Hindlimb muscle (tissue), 1 donor: ENCODE results near the gene OPN3. TPM values are rescaled to one million over a fixed set of nuclear protein-coding genes. Genes with fewer than 3 reads are reported as not detected.

Experiments used
- DNase-seq: peaks from one replicate; pipeline ENCODE4 v3.0.0-alpha.2; 2013
- polyA plus RNA-seq: library from polyadenylated mRNA; unstranded; fragments of 120-200 nt; gene quantifications from one replicate; pipeline ENCODE4 v1.2.1, GENCODE V29; 2013; ENCODE audit not compliant: insufficient read length

OPN3 gene
- polyA plus RNA-seq, 1 donor = 27.0 TPM

DNA sequence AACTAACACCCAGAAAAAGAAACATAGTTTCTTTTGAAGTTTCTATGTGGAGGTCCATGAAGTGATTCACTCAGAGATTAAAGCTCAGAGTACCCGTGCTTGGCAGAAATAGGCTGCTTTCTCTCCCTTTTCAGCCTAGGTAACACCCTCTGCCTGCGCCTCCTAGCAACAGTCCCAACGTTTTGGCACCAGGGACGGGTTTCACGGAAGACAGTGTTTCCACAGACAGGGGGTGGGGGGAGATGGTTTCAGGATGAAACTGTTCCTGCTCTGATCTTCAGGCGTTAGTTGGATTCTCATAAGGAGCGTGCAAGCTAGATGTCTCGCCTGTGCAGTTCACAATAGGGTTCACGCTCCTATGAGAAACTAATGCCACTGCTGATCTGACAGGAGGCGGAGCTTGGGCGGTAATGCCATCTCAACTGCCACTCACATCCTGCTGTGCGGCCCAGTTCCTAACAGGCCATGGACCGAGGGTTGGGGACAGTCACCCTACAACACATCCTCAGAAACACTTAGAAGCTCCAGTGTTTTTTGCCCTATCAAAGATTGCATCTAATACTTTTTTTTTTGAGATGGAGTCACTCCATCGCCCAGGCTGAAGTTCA is 53.2 kb downstream of the OPN3 start:
- DNase-seq = no peak

DNA sequence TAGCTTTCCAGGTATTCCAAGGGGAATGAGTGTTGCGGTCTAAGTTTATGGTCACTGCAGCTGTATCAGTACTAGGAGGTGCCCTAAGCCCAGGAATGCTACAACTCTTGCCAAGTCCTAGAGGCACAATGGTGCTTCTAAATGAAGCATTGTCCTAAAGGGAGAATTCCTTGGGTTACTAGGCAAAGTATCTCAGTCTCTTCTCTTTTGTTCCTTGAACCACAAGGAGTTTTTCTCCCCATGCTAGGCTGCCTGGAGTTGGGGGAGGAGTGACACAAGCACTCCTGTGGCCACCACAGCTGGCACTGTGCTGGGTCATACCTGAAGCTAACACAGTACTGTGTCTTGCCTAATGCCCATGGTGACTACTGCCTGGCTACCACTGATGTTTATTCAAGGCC is 57.2 kb downstream of the OPN3 start:
- no peak for DNase-seq

DNA sequence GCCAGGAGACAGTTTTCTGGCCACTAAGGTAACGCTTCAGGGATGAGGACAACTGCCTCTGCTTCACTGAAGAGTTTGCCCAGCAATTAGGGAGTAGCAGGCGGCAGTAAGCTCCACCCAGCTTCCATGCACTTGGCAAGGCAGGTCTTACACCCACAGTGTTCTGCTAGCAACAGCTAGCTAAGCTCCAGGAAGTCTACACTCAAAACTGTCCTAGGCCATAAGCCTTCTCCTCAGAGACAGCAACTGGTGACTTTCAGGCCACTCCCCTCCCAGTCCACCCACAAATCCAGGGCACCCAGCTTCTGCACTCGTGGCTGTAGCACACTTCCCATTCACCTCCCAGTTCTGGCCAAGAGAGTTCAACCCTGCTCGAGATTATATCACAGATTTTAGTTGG is 60.7 kb downstream of the OPN3 start:
- no peak for DNase-seq

DNA sequence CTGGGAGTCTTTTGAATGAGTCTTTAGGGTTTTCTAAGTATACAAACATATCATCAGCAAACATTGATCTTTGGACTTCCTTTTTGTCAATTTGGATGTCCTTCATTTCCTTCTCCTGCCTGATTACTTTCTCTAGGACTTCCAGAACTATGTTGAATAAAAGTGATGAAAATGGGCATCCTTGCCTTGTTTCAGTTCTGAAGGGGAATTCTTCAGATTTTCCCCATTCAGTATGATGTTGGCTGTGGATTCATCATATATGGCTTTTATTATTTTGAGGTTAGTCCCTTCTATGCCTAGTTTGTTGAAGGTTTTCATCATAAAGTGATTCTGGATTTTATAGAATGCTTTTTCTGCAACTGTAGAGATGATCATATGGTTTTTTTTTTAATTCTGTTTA is 66.0 kb downstream of the OPN3 start:
- DNase-seq = no peak

DNA sequence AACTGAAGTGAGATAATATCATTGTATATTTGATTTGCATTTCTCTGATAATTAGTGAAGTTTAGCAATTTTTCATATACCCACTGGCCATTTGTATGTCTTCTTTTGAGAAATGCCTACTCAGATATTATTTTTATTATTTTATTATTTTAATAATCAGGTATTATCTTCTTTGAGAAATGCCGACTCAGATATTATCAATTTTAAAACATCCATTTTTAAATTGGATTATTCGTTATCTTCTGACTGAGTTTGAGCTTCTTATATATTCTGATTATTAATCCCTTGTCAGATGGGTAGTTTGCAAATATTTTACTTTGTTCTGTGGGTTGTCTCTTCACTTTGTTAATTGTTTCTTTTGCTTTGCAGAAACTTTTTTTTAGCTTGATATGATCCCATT is 70.3 kb downstream of the OPN3 start:
- no peak for DNase-seq

DNA sequence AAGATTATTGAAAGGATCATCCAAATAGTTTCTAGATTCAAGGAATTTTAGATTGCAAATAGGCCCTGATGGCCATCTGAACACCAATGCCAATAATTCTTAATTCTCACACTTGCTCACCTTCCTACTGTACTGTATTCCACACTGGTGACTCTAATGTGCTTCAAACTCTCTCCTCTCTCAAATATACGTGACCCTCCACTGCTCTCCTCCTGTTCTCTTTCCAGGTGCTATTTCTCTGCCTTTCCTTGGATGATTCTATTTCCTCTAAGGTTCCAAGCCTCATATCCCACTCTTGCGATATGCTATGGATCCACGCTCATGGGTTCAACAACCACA is 79.4 kb downstream of the OPN3 start:
- DNase-seq = no peak

DNA sequence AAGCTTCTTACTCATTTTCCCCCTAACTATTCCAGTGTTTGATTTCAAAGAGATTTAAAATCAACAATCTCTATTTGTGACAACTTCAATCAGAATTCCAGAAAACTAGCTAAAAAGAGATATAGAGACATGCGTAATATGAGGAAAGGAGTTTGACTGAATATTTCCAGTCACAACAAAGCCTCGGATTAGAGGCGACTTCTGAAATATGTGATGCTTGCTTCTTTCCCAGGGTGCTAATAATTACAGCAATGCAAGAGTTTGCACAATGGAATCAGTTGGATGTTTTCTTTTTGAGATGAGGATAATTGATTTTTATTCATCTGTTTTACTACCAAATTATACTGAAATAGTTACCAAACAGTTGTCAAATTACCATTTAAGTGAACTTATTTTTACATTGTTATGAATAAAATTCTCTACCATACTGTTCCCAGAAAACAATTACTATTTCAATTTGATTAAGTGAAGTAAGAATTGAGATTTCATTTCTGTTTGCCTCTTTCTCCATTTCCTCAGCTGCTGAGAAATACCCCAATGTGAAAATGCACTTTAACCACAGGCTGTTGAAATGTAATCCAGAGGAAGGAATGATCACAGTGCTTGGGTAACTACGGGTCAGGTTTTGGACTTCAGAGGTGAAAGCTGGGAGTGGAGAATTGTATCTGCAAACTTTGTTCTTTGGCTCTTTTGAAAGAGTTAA is 79.9 kb downstream of the OPN3 start:
- no peak for DNase-seq

DNA sequence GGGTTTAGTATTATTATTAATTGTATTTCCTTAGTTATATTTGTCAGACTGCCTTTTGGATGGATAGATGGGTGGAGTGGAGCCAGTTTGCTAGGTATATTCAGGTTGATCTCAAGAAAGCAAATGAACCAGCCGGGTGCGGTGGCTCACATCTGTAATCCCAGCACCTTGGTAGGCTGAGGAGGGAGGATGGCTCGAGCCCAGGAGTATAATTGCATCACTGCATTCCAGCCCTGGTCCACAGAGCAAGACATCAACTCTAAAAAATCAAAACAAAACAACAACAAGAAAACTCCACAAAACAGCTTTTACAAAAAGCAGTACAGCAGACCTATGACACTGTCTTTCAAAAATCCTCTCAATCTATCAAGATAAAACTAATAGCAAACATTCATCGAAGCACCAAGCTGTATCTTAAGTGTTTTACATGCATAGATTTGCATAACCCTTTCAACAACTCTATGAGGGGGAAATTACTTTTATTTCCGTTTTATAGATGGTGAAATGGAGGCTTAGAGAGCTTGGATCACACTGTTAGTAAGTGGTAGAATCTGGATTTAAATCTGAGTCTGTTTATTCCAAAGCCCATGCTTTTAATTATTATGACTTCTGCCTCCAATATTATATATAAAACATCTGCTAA is 82.5 kb downstream of the OPN3 start:
- DNase-seq = no peak

DNA sequence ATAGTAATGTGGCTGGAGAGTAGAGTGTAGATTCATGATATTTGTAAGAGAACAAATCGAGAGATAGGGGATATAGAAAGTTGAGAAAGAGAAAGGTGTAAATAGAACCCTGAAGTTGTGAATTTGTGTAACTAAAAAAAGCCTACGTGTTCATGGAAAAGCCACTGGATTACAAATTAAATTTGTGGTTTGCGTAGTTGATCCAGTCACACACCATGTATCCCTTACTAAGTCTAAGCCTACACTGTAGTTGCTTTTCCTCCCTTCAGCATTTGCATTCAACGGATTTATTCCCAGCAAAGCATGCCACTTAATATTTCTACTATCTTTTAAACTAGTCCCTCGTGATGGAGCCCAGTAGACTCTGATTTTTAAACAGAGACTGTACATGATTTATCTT is 83.1 kb downstream of the OPN3 start:
- no peak for DNase-seq

DNA sequence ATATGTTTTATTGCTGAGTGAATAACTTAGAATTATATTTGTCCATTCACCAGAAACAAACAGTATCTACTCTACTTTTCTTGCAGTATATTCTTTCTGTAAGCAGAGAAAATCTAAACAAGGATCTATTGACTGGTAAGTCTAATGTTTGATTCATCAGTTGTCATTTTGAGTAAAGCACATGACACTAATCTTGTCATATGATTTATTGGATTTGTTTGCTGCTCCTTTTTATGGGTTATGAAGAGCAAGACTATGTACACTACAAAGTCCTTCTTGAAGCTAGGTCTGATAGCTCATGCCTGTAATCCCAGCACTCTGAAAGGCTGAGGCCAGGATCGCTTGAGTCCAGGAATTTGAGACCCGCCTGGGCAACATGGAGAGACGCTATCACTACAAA is 84.6 kb downstream of the OPN3 start:
- DNase-seq = no peak

DNA sequence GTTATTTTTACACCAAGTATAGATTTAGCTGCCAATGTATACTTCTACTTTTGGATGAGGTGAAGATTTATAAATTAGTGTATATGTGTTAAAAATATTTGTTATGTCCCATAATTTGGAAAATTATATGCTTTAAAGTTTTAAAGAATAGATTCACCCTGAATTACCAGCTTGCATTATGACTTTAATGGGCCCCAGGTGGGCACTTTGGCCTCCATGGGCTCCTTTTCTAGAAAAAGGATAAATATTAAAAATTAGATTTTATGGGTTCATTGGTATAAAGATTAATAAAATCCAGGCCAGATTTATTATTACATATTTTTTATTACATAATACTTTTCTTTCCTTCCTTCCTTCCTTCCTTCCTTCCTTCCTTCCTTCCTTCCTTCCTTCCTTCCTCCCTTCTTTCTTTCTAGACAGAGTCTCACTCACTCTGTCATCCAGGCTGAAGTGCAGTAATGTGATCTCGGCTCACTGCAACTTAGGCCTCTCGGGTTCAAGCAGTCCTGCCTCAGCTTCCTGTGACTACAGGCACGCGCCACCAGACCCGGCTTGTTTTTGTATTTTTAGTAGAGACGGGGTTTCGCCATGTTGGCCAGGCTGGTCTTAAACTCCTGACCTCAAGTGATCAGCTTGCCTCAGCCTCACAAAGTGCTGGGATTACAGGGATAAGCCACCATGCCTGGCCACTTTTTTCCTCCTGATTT is 86.1 kb downstream of the OPN3 start:
- DNase-seq = no peak

DNA sequence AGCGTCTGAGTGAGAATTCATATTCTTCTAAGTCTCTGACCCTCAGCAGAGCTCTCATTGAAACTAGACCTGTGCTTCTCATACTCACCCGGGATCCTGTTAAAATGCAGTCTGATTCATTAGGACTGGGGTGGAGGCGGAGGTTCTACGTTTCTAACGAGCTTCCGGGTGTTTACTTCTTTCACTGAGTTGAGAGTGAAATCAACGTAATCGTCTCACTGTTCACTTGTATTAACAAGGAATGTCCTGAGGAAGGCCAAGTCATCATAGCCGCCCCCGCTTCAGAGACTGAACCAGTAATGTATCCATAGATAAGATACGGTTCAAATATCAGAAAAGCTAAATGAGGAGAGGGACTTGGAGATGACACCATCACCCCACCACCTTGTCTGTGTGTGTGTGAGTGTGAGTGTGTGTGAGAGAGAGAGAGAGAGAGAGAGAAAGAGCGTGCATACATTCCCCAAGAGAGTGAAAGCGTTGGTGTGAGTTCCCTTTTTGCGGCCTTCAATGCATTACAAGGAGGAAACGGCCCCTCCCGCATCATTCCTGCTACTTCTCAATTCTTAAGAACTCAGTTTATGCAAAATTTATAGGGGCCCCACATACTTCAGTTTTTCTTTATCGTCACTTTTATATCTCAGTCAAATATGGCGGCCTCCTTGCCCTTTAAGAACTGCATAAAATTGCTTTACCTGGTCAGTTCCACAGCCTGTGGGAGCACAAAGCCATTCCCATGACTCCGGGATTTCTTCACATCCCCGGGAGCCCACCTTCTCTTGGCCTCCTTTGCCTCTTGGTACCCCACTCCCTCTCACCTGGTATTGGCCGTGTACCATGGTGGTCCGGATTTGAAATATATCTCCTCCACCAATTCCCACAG is 88.2 kb downstream of the OPN3 start:
- DNase-seq = peak; percentile 4

DNA sequence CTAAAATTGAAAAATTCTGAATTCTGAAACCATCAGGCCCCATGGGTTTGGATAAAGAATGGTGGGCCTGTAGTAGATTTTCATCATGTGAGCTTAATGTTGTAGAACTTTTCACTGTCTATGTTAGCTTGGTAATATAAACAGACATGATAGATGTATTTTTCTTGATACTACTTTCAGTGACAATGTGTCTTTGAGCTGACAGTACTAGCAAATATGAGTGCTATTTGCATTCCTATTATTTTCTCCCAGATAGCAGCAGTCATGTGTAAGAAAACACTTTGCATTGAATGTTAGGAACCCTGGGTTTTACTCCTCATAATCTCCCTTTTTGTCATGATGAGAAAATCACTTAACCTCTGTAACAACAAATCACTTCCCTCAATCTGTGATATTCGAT is 89.9 kb downstream of the OPN3 start:
- no peak for DNase-seq

DNA sequence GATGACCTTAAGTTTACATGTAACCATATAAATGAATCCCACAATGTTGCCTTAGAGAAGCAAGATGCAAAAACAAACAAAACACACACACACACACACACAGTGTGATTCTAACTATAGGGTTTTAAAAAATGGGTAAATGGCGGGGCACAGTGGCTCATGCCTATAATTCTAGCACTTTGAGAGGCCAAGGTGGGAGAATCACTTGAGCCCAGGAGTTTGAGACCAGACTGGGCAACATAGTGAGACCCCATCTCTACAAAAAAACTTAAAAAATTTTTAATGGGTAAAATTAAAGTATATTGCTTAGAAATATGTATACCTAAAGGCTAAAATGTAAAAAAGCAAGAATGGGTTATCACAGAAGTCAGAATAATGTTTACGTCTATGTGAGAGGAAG is 92.2 kb downstream of the OPN3 start:
- no peak for DNase-seq

Other genes with a start within 250 kb of the OPN3 start
- 63.6 TPM for gene FH, start 120.6 kb downstream of the OPN3 start, polyA plus RNA-seq
- 0.54 TPM for gene KMO, start 108.0 kb downstream of the OPN3 start, polyA plus RNA-seq
- gene CHML, start within 50 bp of the OPN3 start, polyA plus RNA-seq = 12.2 TPM
- 0.45 TPM for gene WDR64, start 11.9 kb upstream of the OPN3 start, polyA plus RNA-seq
- gene EXO1, start 207.8 kb upstream of the OPN3 start, polyA plus RNA-seq = 7.0 TPM